GM19193 (cell line): Measurements from ENCODE around the gene FREM2.

Experiments
- POLR2A ChIP-seq: IDR thresholded peaks from 4 replicates; pipeline ENCODE4 v1.6.1; 2011; ENCODE audit not compliant: insufficient read depth, insufficient read length; ENCODE audit errors: extremely low read depth

FREM2 gene

GRCh38 chr13:38674208-38674607, 12.7 kb upstream of the FREM2 start:
- TF ChIP-seq POLR2A, result no peak

GRCh38 chr13:38680912-38681311, 6.0 kb upstream of the FREM2 start:
- TF ChIP-seq POLR2A, result no peak

- TF ChIP-seq POLR2A, result no peak
Observed at GRCh38 chr13:38684714-38685113, 2.2 kb upstream of the FREM2 start.

- TF ChIP-seq POLR2A, result no peak
Observed at GRCh38 chr13:38685431-38685830, 1.4 kb upstream of the FREM2 start.

- no peak for TF ChIP-seq POLR2A
Observed at GRCh38 chr13:38685974-38686576, 802 bp upstream of the FREM2 start.

- no peak for TF ChIP-seq POLR2A
Observed at GRCh38 chr13:38687246-38688229, 661 bp downstream of the FREM2 start.

- TF ChIP-seq POLR2A, result no peak
Observed at GRCh38 chr13:38688674-38689073, 1.8 kb downstream of the FREM2 start.

GRCh38 chr13:38690231-38690630, 3.4 kb downstream of the FREM2 start:
- TF ChIP-seq POLR2A, result no peak

- no peak for TF ChIP-seq POLR2A
Observed at GRCh38 chr13:38693168-38693567, 6.3 kb downstream of the FREM2 start.

- no peak for TF ChIP-seq POLR2A
Observed at GRCh38 chr13:38693641-38694040, 6.8 kb downstream of the FREM2 start.

- no peak for TF ChIP-seq POLR2A
Observed at GRCh38 chr13:38697197-38697596, 10.3 kb downstream of the FREM2 start.

- no peak for TF ChIP-seq POLR2A
Observed at GRCh38 chr13:38697628-38698333, 10.9 kb downstream of the FREM2 start.

GRCh38 chr13:38700051-38700450, 13.2 kb downstream of the FREM2 start:
- no peak for TF ChIP-seq POLR2A

- no peak for TF ChIP-seq POLR2A
Observed at GRCh38 chr13:38702669-38703068, 15.8 kb downstream of the FREM2 start.

- no peak for TF ChIP-seq POLR2A
Observed at GRCh38 chr13:38703255-38703654, 16.4 kb downstream of the FREM2 start.
